GM18505 (cell line): ENCODE data around the gene MANEA.
"Not testable (repeated sequence)": the region's sequence is repeated elsewhere in the genome, so short reads cannot be mapped to it uniquely, and the experiment has no call there.

Experiments
- ATAC-seq: cut with Tn5 transposase; IDR thresholded peaks from one replicate; pipeline ENCODE4 v1.9.1; 2021; ENCODE audit not compliant: unreplicated experiment
- POLR2A ChIP-seq: IDR thresholded peaks from 4 replicates; pipeline ENCODE4 v1.6.1; 2011; ENCODE audit warnings: borderline replicate concordance; ENCODE audit not compliant: insufficient read depth, insufficient read length; ENCODE audit errors: extremely low read depth

MANEA gene, protein sequence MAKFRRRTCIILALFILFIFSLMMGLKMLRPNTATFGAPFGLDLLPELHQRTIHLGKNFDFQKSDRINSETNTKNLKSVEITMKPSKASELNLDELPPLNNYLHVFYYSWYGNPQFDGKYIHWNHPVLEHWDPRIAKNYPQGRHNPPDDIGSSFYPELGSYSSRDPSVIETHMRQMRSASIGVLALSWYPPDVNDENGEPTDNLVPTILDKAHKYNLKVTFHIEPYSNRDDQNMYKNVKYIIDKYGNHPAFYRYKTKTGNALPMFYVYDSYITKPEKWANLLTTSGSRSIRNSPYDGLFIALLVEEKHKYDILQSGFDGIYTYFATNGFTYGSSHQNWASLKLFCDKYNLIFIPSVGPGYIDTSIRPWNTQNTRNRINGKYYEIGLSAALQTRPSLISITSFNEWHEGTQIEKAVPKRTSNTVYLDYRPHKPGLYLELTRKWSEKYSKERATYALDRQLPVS

DNA sequence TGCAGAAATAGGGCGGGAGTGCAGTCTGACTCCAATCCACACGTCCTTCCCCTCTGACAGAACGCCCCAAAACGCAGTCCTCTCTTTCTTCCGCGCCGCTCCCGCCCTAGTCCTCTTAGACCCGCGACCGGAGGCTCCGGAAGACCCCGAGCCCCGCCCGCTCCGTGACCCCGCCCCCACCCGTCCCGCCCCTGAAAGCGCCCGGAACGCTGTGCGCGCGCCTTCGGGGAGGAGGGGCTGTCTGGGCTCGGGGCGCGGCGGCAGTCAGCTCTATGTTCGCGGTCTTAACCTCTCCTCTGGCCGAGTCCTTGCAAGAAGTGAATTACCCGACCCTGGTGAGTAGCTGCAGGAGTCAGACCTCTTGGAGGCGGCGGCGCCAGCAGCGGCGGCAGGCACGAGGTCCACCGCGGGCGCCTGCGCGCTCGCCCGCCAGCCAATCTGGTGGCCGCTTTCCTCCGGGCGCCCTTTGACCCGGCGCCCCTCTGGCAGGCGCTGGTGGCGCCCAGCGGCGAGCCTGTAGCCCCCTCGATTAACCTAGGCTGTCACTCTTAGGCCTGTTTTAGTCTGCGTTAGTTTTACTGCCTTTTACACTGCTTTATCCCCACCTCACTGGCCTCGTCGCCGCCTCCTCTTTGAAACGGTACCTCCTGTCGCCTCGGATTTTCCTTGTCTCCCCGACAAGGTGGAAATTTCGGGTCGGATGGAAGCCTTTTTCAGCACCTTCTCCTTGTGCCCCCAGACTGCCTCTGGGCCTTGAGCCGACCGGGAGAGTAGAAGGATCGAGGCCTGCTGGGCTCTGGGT, at the start of gene MANEA:
TSS of gene MANEA (plus strand) at position 232 of the 802 bp plus-strand sequence. CDS start 8,905 bp downstream, outside the sequence.
- ATAC-seq, result peak; percentile 80
- peak; percentile 79 for TF ChIP-seq POLR2A

DNA sequence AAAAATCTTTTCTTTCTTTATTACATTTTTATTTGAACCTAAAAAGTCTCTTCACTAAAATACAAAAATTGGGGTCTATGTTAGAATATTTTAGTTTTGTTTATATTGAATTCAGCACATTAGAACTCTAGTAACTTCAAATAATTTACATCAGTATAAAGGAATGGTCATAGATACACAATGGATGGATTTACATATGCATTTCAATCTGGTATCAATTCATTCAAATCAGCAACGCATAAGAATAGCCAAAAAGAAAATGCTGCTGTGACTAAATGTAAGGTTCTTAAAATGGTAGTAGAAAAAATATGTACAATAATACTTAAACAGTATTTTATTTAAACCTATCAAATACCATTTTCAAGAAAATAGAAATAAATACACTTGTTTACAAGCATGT, 47.6 kb upstream of the MANEA start:
- no peak for TF ChIP-seq POLR2A
- no peak for ATAC-seq

DNA sequence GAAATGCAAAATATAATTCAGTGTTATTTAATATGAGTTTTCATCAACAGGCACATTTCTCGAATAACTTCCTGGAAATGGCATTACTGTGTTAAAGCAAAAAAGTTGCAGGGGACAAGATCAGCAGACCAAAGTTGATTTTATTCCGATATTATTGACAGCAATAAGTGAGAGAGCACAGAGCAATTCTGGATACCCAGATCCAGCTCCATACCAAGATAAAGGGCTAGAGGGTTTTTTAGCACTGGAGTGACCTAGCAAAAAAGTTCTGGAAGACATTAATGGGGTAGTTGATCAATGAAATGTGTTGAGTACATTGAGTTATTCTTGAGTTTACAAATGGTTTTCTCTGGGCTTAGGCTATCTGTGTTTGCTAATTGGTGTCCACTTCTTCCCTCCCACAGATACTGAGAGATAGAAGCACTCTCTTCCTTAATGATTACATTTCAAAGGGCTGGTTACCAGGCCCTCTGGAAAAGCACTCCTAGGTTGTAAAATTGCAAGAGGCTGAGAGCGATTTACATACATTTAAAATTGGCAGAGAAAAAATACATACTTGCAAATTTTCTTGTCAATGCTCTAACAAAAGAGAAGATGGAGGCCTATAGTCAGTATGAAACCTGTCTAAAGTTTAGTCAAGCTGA, 47.0 kb upstream of the MANEA start:
- ATAC-seq, result no peak
- TF ChIP-seq POLR2A, result no peak

DNA sequence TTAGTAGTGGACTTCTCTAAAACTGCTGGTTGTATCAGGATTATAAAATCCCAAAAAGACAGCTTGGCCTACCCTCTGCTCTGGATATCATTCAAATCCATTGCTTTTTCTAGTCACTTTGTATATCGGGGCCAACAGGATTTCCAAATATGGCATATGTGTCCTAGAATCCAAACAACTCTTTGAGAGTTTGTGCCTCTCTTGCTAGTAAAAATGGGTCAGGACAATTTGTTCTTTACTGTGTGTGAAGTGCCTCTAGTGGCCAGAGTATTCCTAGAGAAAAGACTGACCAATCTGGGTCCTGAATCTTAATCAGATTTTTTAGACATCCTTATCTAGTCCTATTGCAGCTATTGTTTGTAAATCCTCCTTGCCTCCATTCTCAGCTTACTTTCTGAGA, 33.5 kb upstream of the MANEA start:
- no peak for ATAC-seq
- TF ChIP-seq POLR2A, result no peak

DNA sequence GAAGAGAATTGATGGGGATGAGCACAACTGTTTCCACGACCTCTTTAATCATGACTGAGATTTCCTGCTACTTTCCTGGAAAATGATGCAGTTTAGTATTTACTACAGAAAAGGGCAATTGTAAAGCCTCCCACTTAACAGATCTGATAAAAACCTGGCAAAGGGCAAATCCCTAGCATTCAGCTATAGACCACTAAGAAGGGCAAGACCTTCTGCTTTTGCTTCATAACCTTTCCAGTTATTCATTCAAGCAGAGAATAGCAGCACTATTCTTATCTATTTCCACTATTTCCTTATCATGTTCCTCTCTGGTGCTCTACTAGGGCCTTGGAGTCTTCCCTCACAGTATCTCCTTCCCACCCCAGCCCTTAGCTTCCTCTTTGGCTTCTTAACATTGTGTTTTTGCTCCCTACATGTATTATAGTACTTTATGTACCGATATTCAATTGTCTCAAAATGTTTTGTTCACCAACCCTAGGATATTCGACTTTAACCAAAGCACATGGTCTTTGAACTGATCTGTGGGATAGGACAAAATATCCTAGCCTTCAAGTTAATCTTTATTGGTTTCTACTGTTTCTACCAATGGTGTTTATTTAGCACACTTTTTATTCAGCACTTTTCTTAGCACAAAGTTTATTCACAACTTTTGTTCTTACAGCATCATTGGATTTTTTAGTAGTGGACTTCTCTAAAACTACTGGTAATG, 32.7 kb upstream of the MANEA start:
- ATAC-seq, result no peak
- TF ChIP-seq POLR2A, result no peak

DNA sequence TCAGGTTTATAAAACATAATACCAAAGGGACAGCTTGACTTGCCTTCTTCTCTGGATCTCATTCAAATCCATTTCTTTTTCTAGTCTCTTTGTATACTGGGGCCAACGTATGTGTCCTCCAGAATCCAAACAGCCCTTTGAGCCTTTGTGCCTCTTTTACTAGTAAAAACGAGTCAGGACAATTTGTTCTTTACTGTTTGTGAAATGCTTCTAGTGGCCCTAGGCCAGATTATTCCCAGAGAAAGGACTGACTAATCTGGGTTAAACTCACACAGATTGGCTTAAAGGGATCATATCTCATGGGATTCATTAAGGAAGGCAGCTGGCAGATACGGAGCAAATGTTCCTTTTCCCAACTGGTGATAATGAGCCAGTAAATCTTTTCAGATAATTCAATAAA, 32.1 kb upstream of the MANEA start:
- ATAC-seq, result no peak
- TF ChIP-seq POLR2A, result no peak

DNA sequence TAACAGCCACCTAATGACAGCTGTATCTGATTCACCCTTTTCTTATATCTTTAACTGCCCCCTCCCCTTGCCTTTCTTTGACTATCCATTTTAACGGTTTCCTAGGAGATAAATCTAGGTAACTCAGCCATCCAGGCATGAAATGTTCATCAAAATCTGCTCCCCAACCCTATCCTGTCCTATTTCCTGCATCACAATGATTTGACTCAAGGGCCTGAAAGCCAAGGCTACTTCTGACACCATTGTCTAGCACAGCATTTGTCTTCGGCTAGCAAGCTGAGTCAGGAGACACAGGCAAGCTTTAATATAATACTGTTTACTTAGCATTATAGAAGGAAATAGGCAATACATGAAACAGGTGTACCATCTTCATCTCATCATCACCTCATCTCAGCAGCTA, 31.6 kb upstream of the MANEA start:
- no peak for ATAC-seq

DNA sequence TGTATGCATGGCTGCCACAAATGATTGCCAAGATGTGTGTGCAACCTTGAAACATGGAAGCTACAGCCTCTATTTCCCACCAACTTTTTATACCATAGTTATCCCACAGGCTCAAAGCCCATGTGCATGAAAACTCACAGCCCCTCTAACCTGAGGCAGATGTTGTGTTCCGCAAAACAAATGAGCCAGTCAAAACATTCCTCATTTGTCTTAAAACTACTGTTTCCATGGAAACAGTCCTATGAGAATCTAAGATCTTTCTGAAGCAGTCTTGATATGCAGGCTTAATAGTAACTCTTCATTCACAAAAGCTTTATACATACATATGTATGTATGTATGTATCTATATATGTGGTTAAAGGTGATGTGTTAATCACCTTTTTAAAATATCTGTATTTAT, 31.2 kb upstream of the MANEA start:
- ATAC-seq, result no peak

More for the DNA sequence above, 31.6 kb upstream of the MANEA start:
- TF ChIP-seq POLR2A, result no peak

DNA sequence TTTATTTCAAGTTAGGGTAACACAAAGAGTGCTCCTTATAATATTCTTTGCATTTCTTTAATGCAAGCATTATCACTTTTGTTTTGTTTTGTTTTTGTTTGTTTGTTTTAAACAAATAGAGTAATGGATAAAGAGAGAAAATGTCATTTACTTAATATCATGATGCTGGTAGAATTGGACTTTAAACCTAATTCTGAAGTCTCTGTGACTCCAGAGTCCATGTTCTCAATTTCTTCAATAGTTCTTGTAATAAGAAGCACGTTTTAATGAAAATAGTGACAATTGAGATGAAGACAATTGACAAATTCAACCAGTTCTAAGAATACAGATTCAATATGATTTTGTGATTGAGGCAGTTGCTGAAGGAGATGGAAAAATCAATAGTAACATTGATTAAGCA, 30.3 kb upstream of the MANEA start:
- ATAC-seq, result no peak
- TF ChIP-seq POLR2A, result no peak

More for the DNA sequence above, 31.2 kb upstream of the MANEA start:
- TF ChIP-seq POLR2A, result no peak

DNA sequence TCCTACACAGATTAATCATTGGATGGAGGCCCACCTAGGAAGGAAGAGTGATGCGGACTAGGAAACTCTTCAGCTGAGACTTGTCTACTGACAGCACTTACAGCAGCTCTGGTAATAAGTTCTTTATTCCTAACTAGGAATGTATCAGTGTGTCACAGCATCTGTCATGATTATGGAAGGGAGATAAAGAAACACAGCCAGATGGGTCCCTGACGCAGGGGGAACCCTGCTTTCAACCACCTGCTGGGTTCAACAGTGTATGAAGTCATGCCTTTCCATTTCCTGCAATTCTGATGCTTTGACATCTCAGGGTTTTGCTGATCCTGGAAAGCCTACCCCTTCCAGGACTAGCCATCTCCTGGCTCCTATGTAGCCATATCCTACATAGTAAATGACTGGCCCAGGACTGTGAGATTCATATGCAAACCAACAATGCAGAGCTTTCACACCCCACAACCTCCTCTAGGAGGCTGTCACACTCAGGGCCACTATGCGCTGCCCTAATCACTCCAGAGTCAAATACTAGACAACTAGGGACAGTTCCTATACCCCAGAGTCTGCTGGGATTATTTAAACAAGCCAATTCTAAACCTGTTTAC, 29.0 kb upstream of the MANEA start:
- no peak for ATAC-seq
- TF ChIP-seq POLR2A, result no peak

DNA sequence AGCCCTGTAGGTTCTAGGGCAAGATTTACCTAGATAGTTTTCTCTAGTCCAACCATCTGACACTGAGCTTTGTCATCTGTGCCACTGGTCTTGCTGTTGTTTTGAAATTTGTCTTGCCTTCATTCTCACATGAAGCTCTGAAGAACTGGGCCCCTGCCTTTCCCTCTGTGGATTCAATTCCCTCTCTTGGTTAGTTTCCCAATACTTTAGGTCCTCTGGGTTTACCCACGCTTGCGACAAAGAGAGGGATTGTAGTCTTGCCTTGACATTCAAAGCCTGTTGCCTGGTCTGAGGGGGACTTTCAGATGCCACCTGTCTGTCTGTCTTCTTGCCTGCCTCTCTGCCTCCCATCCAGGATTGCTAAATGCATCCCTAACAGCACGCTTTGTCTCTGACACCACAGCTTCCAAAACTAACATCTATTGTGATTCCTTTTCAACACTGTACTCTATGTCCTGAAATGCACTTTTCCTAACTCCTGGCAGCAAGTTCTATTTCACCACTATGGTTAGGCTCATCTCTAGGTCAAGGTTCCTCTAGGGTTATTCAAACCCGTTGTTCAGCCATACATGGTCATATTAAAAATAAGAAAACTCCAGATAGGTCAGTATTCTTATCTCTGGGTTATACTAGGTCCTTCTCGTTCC, 25.5 kb upstream of the MANEA start:
- no peak for ATAC-seq

DNA sequence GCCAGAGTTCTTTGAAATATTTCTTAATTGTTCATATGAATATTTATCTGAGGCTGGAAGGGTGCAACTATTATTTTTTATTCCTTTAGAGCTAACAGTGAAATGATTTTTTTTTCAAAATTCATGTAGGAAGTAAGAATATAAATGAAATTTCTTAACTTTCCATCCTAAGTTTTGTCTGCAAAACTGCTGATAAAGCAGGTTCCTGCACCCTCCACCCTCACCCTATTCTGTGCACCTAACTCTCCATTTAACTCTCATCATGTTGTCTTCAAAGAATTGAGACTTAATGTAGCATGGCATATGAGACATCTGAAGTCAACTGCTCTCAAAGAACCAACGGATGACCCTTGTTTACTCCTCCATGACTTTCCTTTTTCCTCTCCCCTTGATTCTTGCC, 23.5 kb upstream of the MANEA start:
- ATAC-seq, result no peak
- TF ChIP-seq POLR2A, result no peak

More for the DNA sequence above, 25.5 kb upstream of the MANEA start:
- no peak for TF ChIP-seq POLR2A

DNA sequence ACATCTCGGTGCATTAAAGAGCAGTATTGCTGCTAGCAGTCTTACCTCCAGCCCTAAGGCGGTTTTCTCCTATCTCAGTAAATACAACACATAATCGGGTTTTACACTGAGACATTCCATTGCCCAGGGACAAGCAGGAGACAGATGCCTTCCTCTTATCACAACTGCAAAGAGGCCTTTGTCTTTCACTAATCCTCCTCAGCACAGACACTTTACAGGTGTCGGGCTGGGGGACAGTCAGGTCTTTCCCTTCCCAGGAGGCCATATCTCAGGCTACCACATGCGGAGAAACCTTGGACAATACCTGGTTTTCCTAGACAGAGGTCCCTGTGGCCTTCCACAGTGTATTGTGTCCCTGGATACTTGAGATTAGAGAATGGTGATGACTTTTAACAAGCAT, 16.4 kb upstream of the MANEA start:
- not testable (repeated sequence) for ATAC-seq
